Measurements from ENCODE around the gene CSMD2.

CSMD2 gene

GRCh38 chr1:33925586-33925985 is 239.4 kb downstream of the CSMD2 start:
- TF ChIP-seq CTCF (IDR thresholded peaks at IDR 0.05; ENCODE audit: low read length) (no peak), EZH2 (optimal IDR thresholded peaks at IDR 0.05; ENCODE audit: low read depth, low read length) (no peak), EZH2phosphoT487 (IDR thresholded peaks at IDR 0.05; ENCODE audit: low read length) (no peak)
- Histone ChIP-seq H3K36me3 (replicated peaks; ENCODE audit: insufficient read depth, low read length) (no peaks in the 10 kb centered on the region), H3K9ac (ENCODE audit: low read length) (no peak overlapping the region), H4K20me1 (ENCODE audit: insufficient read depth, low read length) (no peaks in the 10 kb centered on the region), H3K27me3 (replicated peaks; ENCODE audit: insufficient read depth, low read length) (peaks cover 3% of the 10 kb centered on the region; the same call in 1 of the 2 replicates), H3K9me2 (replicated peaks; ENCODE audit: insufficient read depth, low read length) (no peaks in the 10 kb centered on the region), H3K9me3 (replicated peaks; ENCODE audit: insufficient read depth, low read length) (no peaks in the 10 kb centered on the region), H3K27ac (ENCODE audit: low read length) (no peak overlapping the region), H3K4me3 (ENCODE audit: low read length) (no peak overlapping the region), H3K4me2 (ENCODE audit: low read depth, low read length) (no peak overlapping the region), H3F3A (ENCODE audit: insufficient read depth, low read length) (no peaks in the 10 kb centered on the region), H3K4me1 (ENCODE audit: low read length) (no peaks in the 10 kb centered on the region), H3K79me2 (ENCODE audit: low read length) (no peaks in the 10 kb centered on the region), H2AFZ (ENCODE audit: low read length) (no peak overlapping the region)
- no peak for DNase-seq

DNA sequence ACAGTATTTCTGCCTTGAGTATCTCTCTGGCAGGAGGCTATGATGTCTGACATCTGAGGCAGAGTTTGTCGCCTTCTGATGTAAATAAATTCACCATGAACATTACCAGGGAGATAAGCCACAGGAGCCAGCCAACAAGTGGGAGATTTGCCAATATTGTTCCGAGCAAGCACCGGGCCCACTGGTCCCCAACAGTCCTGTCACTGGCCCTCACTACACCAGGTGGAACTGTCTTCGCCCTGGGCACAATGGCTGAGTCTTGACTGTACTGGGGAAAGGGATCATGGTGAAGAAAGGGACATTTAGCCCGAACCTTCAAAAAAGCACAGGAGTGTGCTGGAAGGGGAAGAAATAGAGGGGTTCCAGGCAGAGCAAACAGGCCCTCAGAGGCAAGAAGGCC is 243.7 kb downstream of the CSMD2 start:
- H3K9me3 ChIP-seq (replicated peaks; ENCODE audit: insufficient read depth, low read length) = no peaks in the 10 kb centered on the region

GRCh38 chr1:33918368-33918767 is 246.7 kb downstream of the CSMD2 start:
- H3K9me3 ChIP-seq (replicated peaks; ENCODE audit: insufficient read depth, low read length) = no peaks in the 10 kb centered on the region
- H3F3A ChIP-seq (ENCODE audit: insufficient read depth, low read length) = no peaks in the 10 kb centered on the region
- H3K9me2 ChIP-seq (replicated peaks; ENCODE audit: insufficient read depth, low read length) = no peaks in the 10 kb centered on the region
- H3K27me3 ChIP-seq (replicated peaks; ENCODE audit: insufficient read depth, low read length) = peaks cover 7% of the 10 kb centered on the region
- H3K27ac ChIP-seq (ENCODE audit: low read length) = no peak overlapping the region
- H2AFZ ChIP-seq (ENCODE audit: low read length) = no peak overlapping the region
- no peaks in the 10 kb centered on the region for H3K79me2 ChIP-seq (ENCODE audit: low read length)
- no peak overlapping the region for H3K9ac ChIP-seq (ENCODE audit: low read length)
- DNase-seq = no peak
- TF ChIP-seq CTCF (IDR thresholded peaks at IDR 0.05; ENCODE audit: low read length) (no peak), EZH2phosphoT487 (IDR thresholded peaks at IDR 0.05; ENCODE audit: low read length) (no peak), EZH2 (optimal IDR thresholded peaks at IDR 0.05; ENCODE audit: low read depth, low read length) (no peak)
- H3K4me2 ChIP-seq (ENCODE audit: low read depth, low read length) = no peak overlapping the region
- no peaks in the 10 kb centered on the region for H3K4me1 ChIP-seq (ENCODE audit: low read length)
- no peaks in the 10 kb centered on the region for H3K36me3 ChIP-seq (replicated peaks; ENCODE audit: insufficient read depth, low read length)
- H4K20me1 ChIP-seq (ENCODE audit: insufficient read depth, low read length) = no peaks in the 10 kb centered on the region
- H3K4me3 ChIP-seq (ENCODE audit: low read length) = no peak overlapping the region

More for the DNA sequence above, 243.7 kb downstream of the CSMD2 start:
- TF ChIP-seq EZH2phosphoT487 (IDR thresholded peaks at IDR 0.05; ENCODE audit: low read length) = no peak
- no peak for TF ChIP-seq EZH2 (optimal IDR thresholded peaks at IDR 0.05; ENCODE audit: low read depth, low read length)
- no peak for TF ChIP-seq CTCF (IDR thresholded peaks at IDR 0.05; ENCODE audit: low read length)
- no peak for DNase-seq
- no peak overlapping the region for H2AFZ ChIP-seq (ENCODE audit: low read length)
- H3K4me1 ChIP-seq (ENCODE audit: low read length) = no peaks in the 10 kb centered on the region
- no peak overlapping the region for H3K4me3 ChIP-seq (ENCODE audit: low read length)
- no peaks in the 10 kb centered on the region for H4K20me1 ChIP-seq (ENCODE audit: insufficient read depth, low read length)
- no peak overlapping the region for H3K27ac ChIP-seq (ENCODE audit: low read length)
- H3K9ac ChIP-seq (ENCODE audit: low read length) = no peak overlapping the region
- peaks cover 4% of the 10 kb centered on the region for H3K27me3 ChIP-seq (replicated peaks; ENCODE audit: insufficient read depth, low read length)
- H3K36me3 ChIP-seq (replicated peaks; ENCODE audit: insufficient read depth, low read length) = no peaks in the 10 kb centered on the region
- no peaks in the 10 kb centered on the region for H3F3A ChIP-seq (ENCODE audit: insufficient read depth, low read length)
- H3K79me2 ChIP-seq (ENCODE audit: low read length) = no peaks in the 10 kb centered on the region
- H3K9me2 ChIP-seq (replicated peaks; ENCODE audit: insufficient read depth, low read length) = no peaks in the 10 kb centered on the region
- no peak overlapping the region for H3K4me2 ChIP-seq (ENCODE audit: low read depth, low read length)

Measured in MM.1S (cell line).